GM21576 (cell line): Measurements from ENCODE around the gene SLC7A10.
"Not testable (repeated sequence)": the region's sequence is repeated elsewhere in the genome, so short reads cannot be mapped to it uniquely, and the experiment has no call there.

Experiments
- ATAC-seq: cut with Tn5 transposase; IDR thresholded peaks from one replicate; pipeline ENCODE4 v1.9.1; 2021; ENCODE audit warnings: mild to moderate bottlenecking, moderate library complexity; ENCODE audit not compliant: unreplicated experiment

Gene SLC7A10

DNA sequence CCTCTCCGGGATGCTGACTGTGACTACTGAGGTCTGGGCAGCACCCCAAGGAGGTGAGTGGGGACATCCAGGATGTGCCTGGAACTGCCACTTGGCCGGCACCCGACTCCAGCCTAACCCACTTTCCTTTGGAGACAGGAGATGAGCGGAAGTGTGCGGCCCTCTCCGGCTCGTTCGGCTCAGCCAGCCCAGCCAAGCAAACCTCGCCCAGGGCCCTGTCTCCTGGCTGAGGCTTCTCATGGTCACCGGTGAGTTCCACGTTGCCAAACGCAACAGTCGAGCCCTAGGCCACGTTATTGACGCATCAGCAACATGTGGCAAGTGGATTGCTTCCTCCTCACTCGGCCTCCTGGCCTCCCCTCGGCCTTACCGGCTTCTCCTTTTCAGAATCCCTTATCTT is 5.5 kb downstream of the SLC7A10 start:
- ATAC-seq: no peak

DNA sequence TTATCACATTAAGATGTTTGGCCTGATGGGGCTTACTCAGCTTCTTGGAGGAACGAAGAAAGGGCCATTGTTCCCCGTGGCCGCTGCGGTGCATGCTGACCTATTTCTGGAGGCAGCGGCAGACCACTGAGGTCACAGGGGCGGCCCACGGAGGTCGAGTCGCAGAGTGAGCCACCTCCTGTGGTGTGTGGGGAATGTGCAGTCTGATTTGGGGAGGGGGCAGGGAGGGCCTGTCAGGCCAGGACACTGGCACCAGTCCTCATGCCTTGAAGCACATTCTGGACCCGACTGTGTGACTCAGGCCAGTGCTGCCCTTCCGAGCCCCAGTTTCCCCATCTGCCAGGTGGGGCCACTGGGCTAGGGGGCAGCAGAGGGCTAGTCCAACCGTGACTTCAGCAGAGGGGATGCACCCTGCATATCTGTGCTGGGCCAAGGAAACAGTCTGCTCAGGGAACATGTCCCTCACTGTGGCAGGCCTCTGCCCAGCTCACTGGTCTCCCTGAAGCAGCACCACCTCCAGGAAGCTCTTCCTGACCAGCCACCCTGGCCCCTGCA is 6.3 kb downstream of the SLC7A10 start:
- no peak for ATAC-seq

DNA sequence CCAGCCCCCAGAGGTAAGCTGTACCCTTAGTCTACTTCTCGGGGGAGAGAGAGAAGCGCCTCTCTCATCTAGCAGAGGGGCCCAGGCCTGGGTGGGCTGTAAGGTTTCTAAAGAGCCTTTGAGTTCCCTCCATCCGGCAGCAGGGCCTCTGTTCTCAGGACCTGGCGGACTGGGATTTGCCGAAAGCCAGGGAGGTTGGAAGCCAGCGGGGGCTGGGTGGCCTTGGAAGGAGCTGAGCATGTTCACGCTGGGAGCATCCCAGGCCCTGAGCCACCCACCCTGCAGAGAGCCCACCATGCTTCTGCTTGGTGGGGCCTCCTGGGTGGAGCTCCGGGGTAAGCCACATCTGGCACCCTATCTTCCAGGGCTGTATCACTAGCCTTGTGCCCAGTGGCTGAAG is 7.8 kb downstream of the SLC7A10 start:
- no peak for ATAC-seq

DNA sequence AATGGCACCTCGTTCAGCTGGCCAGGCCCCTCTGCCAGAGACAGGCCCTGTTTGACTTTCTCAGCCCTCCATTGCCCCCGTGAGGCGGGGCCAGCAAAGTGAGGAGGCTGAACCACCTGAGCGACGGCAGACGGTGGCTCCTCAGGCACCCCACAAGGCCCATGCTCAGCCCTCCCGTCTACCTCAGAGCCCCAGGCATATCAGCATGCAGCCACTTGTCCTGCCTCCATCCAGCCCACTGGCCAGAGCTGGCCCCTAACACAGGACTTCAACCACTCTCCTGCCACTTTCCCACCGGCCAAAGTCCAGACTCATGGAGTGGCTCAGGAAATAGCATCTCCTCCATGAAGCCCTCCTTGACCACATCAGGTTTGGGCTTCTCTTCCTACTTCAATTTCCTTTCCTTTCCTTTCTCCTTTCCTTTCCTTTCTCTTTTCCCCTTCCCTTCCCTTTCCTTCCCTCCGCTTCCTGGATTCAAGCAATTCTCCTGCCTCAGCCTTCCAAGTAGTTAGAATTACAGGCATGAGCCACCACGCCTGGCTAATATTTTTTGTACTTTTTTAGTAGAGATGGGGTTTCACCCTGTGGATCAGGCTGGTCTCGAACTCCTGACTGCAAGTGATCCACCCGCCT is 9.3 kb downstream of the SLC7A10 start:
- no peak for ATAC-seq

DNA sequence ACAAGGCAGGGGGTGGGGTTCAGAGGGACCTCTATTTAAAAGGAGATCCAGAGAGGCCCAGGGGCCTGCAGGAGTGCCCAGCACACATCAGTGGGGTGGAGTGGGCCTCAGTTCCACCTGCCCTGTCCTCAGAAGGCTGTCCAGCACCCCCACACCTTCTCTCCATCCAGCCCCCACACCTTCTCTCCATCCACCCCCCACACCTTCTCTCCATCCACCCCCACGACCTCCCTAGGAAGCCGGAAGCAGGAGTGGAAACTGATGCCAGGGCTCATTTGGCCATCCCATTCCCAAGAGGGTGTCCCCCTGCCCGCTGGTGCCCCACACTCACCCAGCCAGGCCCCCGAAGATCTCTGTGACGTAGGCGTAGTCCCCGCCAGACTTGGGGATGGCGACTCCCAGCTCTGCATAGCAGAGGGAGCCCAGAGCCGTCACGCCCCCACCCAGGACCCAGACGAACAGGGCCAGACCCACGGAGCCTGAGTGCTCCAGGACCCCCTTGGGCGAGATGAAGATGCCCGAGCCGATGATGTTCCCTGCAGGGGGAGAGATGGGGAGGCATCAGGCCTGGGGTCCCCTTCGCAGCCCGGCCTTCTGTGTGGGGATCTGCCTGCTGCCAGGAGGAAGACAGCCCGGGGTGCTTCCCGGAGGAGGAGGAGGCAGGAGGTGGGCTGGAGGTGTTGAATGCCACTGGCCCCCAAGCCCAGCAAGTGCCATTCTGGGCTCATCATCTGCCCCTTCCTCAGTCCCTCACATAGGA is 10.0 kb downstream of the SLC7A10 start:
- ATAC-seq: no peak

DNA sequence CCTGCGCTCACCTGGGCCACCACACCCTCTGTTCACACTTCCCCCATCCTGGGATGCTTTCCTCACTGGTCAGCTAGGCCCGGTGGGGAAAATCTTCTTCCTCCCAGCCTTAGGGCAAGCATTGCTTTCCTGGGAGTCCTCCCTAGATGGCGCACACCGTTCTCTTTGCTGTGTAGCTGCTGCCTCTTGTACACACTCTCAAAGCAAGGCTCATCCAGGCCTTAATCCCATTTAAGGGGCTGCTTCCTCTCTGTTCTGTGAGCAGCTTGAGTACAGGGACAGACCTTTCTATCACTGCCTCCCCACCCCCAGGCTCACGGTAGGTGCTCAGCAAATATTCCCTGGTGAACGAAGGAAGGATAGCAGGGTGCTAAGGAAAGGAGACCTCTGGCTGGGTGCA is 11.1 kb downstream of the SLC7A10 start:
- ATAC-seq: no peak

DNA sequence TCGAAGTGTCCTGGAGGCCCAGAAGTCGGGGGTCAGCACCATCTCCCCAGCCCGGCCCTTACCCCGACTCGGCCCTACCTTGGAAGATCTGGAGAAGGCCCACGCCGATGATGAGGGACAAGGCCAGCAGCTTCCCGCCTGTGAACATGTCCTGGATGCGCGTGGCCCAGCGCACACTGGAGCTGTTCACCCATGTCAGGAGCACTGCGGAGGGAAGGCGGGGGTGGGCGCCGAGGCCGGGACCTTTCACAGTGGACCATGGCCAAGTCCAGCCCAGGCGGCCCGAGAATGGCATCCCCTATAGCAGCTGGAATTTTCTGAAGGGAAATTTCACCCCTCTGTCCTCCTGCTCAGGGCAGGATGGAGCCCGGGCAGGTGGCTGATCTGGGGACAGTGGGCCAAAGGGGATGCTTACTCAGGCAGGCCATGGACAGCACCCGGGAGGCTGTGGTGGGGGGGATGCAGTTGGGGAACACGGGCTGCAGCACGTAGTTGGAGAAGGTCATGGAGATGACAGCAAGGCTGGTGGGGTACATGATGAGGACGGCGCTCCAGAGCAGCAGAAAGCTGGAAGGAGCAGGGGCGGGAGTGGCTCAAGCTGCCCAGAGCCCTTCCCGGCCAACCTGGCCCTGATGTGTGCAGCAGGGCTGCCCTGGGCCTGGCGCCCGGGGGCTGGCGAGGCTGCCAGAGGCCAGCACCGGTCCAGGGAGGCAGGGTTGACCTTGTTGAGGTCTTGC is 13.0 kb downstream of the SLC7A10 start:
- no peak for ATAC-seq

DNA sequence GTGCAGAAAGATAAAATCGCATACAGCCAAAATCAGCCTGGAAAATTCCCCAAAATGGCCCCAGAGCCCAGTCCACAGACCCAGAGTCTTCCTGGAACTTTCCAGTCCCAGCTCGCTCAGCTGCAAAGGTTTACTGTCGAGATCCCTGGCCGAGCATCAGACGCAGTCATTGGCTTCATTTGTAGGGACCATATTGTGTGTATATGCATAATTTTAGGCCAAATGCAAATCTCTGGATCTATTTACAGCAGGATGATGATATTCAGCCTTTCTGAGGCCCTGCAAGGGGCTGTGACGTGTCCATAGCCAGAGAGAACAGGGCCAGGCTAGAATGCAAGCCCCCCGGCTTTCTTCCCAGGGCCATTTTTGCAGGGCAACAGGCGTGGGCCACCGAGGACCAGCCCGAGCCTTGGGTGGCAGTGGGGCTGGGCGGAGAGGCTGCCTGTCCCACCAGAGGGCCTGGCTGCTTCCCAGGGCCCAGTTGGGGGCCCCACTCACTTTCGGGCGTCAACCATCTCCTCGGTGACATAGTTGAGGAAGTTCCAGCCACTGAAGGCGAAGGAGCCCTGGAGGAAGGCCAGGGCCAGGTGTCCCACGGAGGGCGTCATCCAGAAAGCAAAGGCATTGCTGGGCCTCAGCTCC is 13.7 kb downstream of the SLC7A10 start:
- no peak for ATAC-seq

DNA sequence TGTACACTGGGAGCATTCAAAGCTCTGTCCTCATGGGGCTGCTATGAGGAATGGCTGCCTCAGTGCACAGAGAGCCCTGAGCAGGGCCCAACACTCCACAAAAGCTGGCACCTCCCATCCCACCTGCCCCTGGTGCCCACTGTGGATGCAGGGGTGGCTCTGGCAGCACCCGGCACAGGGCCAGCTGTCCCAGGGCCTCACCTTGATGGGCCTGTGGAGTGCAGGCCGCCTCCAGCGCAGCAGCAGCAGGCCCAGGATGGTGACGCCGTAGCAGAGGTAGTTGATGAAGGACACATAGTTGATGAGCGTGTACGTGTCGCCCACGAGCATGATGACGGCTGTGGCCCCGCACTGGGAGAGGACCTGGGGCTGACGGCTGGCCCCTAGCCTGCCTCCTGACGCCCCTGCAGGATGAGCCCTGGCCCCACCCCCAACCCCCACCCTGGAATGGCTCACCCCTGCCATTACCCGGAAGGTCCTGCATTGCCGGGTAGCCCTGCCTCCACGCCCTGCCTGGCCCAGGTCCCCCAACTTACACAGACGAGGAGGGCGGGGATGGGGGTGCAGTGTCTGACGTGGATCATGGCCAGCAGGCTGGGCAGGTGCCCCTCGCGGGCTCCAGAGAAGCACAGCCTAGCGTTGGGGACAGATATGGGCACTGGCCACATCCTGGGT is 15.2 kb downstream of the SLC7A10 start:
- ATAC-seq: no peak

DNA sequence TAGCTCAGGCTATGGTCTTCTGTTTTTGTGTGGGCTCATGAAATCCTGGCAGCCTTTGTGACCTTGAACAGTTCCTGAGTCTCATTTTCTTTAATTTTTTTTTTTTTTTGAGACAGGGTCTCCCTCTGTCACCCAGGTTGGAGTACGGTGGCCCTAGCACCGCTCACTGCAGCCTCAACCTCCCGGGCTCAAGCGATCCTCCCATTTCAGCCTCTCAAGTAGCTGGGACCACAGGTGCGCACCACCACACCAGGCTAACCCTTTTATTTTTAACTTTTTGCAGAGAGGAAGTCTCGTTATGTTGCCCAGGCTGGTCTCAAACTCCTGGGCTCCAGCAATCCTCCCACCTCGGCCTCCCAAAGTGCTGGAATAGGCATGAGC is 15.8 kb downstream of the SLC7A10 start:
- ATAC-seq: not testable (repeated sequence)

DNA sequence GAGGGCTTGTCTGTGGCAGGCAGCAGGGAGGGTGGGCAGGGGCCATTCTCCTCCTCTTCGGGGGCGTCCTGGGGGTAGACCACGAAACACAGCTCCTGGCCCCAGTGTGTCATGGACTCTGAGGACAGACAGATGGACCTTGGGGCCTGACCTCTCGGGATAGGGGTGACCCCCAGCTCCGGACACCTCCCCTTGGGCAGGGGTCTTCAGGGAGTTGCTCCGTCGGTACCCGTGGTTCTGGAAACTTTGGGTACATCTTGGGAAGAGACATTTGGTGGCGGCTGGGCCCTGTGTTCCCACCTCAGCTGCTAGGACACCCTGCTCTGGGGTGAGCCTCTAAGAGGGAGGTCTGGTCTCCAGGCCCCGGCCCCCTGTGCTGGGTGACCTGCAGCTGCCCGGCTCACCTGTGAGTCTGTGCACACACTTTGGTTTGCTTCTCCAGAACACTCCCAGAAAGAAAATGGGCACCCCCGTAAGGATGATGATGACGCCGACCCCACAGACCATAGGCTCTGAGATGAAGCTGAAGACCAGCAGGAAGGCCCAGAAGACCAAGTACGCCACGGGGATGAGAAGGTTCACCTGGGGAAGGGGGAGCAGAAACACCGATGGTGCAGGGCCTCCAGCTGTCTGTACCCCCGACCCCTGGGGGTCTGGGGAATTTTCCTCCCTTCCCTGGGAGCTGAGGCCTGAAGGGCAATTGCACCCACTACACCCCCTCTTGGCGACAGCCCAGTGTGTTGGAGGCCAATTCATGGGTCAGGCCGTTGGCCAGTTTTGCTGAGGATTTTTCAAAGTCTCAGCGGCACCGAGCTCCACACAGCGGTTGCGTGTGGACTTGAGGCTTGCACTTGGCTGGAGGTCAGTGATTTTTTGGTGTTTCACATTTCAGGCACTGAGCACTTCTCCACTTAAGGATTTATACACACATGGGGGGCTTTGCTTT is 16.5 kb downstream of the SLC7A10 start:
- no peak for ATAC-seq

DNA sequence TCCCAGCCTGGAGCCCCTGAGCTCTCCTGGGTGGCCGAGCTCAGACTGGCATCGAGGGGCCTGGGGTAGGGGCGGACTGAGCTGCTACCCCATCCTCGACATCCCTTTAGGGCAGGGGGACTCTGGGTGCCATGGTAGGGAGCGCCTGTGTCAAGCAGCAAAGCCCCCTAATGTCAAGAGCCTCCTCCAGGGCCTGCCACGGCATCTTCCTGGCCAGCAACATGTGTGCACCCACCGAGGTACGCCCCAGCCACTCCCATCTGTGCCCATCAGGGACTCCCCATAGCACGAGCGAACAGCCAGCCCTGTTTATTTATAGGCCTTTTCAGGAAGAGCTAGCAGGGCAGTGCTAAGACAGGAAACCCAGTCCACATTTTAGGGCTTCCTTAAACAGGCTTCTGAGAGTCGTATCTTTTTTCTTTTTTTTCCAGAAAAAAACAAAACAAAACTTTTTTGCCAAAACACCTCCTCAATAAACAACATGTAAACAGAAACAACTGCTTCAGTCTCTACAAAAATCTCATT is 17.2 kb downstream of the SLC7A10 start:
- no peak for ATAC-seq

DNA sequence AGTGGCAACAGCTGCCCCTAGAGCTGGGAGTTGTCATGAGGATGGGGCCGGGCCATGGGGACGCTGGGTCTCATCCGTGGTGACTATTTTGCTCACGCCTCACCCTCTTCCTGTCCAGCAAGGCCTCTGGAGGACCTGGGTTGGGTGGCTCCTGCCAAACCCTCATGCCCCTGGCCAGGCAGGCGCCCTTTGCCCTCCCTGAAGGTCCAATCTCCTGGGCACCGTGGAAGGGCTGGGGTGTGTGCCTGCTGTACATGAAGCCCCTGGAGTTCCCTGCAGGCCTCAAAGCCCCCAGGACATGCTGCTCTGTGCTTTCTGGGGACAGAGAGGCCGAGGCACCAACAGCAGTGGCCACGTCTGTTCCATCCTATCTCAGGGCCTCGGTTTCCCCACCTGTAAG is 17.7 kb downstream of the SLC7A10 start:
- ATAC-seq: no peak

DNA sequence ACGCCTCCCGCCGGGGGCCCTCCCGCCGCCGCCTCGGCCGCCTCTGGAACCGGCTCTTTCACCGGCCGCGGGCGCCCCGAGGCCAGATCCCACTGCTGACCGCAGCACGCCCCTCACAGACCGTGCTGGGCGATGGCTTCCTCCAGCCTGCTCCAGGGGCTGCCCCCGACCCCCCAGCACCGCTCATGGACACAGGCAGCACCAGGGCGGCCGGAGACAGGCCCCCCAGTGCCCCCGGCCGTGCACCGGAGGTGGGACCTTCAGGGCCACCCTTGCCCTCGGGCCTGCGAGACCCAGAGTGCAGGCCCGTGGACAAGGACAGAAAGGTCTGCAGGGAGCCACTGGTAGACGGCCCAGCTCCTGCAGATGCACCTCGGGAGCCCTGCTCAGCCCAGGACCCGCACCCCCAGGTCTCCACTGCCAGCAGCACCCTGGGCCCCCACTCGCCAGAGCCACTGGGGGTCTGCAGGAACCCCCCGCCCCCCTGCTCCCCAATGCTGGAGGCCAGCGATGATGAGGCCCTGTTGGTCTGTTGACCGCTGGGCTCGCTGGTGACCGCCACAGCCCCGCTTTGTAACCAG is 18.5 kb downstream of the SLC7A10 start:
- ATAC-seq: no peak

DNA sequence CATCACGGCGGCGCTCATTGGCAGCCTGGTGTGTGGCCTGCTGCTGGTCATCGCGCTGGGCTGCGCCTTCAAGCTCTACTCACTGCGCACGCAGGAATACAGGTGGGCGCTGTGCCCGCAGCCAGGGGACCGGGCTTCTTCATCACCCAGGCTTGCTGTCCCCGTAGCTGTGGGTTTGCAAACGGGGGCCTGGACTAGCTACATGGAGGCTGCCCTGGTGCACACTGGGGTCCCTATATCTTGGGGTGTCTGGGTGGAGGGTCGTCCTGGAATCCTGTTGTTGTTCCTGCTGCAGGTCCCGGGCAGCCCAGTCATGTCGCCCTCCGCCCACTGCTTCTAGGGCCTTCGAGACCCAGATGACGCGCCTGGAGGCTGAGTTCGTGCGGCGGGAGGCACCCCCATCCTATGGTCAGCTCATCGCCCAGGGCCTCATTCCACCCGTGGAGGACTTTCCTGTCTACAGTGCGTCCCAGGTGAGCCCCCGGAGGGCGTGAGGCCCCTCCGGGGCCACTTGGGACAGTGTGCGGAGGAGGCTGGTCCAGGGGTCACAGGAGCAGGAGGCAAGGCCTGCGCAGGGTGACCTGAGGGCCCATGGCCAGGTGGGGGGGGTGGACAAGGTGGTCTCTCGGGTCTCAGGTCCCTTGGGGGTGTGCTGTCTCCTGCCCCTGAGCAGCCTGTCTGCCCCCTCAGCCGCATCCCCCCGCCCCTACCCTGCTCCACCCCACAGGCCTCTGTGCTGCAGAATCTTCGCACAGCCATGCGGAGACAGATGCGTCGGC is 19.2 kb downstream of the SLC7A10 start:
- ATAC-seq: no peak

DNA sequence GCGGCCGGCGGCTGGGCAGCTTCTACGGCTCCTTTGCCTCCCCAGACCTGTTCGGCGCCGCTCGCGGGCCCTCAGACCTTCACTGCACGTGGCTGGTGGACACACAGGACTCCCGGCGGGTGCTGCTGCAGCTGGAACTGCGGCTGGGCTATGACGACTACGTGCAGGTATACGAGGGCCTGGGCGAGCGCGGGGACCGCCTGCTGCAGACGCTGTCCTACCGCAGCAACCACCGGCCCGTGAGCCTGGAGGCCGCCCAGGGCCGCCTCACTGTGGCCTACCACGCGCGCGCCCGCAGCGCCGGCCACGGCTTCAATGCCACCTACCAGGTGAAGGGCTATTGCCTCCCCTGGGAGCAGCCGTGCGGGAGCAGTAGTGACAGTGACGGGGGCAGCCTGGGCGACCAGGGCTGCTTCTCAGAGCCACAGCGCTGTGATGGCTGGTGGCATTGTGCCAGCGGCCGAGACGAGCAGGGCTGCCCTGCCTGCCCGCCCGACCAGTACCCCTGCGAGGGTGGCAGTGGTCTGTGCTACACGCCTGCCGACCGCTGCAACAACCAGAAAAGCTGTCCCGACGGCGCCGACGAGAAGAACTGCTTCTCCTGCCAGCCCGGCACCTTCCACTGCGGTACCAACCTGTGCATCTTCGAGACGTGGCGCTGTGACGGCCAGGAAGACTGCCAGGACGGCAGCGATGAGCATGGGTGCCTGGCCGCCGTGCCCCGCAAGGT is 20.0 kb downstream of the SLC7A10 start:
- ATAC-seq: no peak

DNA sequence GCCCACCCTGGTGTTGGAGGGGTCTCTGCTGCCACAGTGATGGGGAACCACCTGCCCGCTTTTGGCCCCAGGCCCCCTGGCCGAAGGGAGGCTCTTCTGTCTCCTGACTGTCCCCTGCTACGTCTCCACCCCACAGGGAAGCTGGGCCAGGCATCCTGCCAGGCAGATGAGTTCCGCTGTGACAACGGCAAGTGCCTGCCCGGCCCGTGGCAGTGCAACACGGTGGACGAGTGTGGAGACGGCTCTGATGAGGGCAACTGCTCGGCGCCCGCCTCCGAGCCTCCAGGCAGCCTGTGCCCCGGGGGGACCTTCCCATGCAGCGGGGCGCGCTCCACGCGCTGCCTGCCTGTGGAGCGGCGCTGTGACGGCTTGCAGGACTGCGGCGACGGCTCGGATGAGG is 20.5 kb downstream of the SLC7A10 start:
- ATAC-seq: no peak
